Fibroblast of pulmonary artery (primary cell): ENCODE data around the gene FRAT2.

Source experiments
- DNase-seq: peaks from one replicate; pipeline ENCODE4 v3.0.0-alpha.2; 2010; ENCODE audit warnings: low read depth
- H3K4me3 ChIP-seq: replicated peaks from 2 replicates; pipeline ENCODE4 v1.5.1; 2011; ENCODE audit warnings: low read depth, mild to moderate bottlenecking, control low read depth, low read length, moderate library complexity
- TF ChIP-seq, protein P1 (sequence below): IDR thresholded peaks from 2 replicates; pipeline ENCODE4 v1.5.1; 2011; ENCODE audit warnings: mild to moderate bottlenecking, control low read depth, low read length, inconsistent platforms; ENCODE audit errors: missing control alignments

Gene FRAT2, protein sequence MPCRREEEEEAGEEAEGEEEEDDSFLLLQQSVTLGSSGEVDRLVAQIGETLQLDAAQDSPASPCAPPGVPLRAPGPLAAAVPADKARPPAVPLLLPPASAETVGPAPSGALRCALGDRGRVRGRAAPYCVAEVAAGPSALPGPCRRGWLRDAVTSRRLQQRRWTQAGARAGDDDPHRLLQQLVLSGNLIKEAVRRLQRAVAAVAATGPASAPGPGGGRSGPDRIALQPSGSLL

DNA sequence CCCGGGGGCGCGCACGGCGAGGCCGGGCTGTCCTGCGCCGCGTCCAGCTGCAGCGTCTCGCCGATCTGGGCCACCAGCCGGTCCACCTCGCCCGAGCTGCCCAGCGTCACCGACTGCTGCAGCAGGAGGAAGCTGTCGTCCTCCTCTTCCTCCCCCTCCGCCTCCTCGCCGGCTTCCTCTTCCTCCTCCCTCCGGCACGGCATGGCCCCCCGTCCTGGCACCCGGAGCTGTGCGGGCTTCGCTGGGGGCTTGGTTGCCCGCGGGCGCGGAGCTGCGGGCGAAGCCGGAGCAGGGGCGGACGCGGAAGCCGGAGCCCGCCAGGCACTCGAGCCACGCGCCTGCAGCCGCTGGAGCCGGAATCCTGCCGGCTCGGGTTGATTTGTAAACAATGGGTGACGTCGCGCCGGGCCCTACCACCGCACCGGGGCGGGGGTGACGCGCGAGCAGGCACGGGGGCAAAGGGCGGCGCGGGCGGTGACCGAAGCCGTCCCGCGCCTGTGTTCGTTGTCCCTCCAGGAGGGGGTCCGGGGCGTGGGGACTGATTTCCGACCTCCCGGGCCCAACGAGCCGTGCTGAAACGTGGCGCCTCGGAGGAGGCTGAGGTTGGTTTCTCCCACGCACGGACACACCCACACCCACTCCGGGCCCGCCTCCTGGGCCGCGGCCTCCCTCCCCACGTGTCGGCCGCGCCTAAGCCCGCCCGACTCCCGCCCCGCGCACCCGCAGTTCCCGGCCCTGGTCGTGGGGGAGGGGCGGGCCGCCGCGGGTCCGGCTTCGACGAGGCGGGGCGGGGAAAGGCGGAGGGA, at the start of gene FRAT2:
Gene FRAT2, minus strand, starts transcription at position 360 of the 806 bp plus-strand sequence. Its CDS starts 157 bp downstream, at position 203.
- peak within 1 kb of the TSS; percentile 70 for H3K4me3 ChIP-seq
- peak; percentile 94 for DNase-seq
- TF ChIP-seq, protein P1, sequence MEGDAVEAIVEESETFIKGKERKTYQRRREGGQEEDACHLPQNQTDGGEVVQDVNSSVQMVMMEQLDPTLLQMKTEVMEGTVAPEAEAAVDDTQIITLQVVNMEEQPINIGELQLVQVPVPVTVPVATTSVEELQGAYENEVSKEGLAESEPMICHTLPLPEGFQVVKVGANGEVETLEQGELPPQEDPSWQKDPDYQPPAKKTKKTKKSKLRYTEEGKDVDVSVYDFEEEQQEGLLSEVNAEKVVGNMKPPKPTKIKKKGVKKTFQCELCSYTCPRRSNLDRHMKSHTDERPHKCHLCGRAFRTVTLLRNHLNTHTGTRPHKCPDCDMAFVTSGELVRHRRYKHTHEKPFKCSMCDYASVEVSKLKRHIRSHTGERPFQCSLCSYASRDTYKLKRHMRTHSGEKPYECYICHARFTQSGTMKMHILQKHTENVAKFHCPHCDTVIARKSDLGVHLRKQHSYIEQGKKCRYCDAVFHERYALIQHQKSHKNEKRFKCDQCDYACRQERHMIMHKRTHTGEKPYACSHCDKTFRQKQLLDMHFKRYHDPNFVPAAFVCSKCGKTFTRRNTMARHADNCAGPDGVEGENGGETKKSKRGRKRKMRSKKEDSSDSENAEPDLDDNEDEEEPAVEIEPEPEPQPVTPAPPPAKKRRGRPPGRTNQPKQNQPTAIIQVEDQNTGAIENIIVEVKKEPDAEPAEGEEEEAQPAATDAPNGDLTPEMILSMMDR: no peak

DNA sequence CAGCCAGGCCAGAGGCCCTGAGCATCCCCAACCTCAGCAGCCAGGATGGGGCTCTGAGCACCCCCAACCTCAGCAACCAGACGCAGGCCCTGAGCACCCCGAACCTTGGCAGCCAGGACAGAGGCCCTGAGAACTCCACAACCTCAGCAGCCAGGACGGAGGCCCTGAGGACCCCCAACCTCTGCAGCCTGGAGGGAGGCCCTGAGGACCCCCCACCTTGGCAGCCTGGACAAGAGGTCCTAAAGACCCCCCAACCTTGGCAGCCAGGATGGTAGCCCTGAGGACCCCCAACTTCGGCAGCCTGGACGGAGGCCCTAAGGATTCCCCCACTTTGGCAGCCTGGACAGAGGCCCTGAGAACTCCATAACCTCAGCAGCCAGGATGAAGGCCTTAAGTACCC, 49.6 kb upstream of the FRAT2 start:
- no peak for DNase-seq
- TF ChIP-seq, protein P1: no peak
- no peak overlapping the region for H3K4me3 ChIP-seq

DNA sequence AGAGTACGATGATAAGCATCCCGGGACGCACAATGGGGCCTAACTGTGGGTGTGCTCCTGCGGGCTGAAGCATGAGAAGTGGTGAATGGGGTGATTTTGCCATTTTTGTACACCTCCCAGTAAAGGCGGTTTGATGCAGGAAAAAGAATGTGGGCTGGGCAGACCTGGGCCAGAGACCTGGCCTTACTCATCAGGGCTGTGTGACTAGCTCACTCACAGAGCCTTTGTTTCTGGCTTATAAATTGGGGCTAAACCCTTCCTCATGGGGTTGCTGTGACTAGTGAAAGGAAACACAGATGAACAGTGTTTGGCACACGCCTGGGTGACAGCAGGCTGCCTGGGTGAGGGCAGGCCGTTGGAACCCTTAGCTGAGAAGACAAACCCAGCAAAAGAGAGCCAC, 48.6 kb upstream of the FRAT2 start:
- H3K4me3 ChIP-seq: no peak overlapping the region
- DNase-seq: no peak
- TF ChIP-seq, protein P1: no peak

DNA sequence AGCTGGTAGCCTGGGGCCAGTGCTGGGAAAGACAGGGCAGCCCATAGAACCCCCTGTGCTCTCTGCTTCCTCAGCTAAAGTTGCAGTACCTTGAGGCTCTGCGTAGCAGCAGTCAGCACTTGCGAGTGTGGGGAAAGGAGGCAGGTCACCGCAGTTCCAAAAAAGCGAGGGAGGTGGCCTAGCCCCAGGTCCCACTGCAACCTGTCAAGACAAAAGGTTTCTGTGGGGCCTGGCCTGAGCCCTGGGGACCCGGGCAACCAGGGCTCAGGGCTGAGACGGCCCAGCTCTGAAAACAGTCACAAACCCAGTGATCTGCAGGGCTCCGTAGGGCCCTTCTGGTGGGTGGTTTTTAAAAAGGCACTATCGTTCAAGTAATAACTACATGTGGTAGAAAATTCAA, 47.1 kb upstream of the FRAT2 start:
- H3K4me3 ChIP-seq: no peak overlapping the region
- TF ChIP-seq, protein P1: no peak
- DNase-seq: no peak

DNA sequence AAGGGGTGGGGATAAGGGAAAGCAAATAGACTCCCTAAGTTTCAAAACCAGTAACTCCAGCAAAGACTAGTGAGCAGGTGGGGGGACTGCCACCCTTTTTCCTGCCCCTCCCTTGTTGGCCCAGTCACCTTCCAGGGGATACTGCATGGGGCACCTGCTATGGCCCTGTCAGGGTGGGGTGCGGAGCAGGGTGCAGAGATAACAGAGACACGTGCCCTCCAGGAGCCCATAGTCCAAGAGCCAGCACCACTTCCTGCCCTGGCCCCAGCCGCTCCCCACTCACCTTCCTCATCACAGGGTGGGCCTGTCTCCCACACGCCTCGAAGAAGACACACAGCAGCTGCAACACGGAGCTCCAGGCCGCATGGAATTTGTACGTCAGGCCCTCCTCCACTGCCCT, 46.0 kb upstream of the FRAT2 start:
- TF ChIP-seq, protein P1: no peak
- H3K4me3 ChIP-seq: no peak overlapping the region
- DNase-seq: no peak

DNA sequence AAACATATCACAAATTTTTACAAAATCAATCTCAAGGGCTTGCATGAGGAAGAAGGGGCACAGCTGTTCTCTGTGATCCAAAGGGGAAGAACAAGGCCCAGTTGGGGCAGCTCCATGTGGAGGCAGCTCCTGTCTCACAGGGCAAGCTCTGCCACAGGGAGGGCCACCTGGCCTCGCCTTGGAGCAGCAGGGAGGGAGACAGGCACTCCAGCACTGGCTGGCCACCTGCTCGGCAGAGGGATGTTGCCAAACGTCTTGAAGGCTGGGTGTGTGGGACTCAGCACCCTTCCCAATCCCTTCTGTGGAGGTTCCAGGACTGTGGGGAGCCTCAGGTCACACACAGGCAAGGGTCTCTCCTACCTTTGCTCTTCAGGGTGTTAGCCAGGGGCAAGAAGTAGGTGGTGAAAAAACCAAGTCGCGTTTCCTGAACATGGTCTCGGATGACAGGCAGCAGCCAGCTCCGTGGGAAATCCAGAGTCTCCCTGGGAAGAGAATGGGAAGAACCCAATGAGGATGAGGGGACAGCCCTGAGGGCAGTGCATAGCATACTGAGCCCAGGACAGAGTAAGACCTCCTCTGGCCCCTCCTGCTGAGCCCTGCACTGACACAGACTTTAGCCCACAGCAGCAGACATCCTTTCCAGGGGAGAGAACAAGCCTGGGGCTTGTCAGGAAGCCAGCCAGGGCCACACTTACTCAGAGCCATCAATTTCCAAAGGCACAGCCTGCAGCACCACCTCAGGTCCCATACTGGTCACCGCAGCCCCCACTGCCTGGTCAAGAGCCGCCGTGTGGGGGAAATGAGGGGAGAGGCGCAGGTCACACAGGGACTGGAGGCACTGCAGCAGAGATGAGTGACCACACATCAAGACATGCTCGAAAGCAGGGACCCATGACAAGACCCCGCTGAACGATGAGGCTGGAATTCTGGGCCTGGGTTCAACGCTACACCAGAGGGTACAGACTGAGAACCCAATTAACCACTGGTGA, 44.7 kb upstream of the FRAT2 start:
- no peak for DNase-seq
- no peak overlapping the region for H3K4me3 ChIP-seq
- TF ChIP-seq, protein P1: no peak
